Measurements from ENCODE around the gene ATP5F1D. TPM values are rescaled to one million over a fixed set of nuclear protein-coding genes. Genes with fewer than 3 reads are reported as not detected.

ATP5F1D gene
- total RNA-seq, 3 donors from 2014 or later, result 47.6 to 64.9 (median 61.3) TPM

GRCh38 chr19:1280636-1281568 is 39.4 kb downstream of the ATP5F1D start:
- Histone ChIP-seq H3K4me1 (peaks cover 5 to 8% of the 10 kb centered on the region in 2 donors), H3K36me3 (no peaks in the 10 kb centered on the region), H3K27me3 (peaks cover 6 to 28% of the 10 kb centered on the region in 2 donors), H3K9me3 (no peaks in the 10 kb centered on the region), H3K4me3 (no peak overlapping the region), H3K27ac (no peak overlapping the region)
- TF ChIP-seq POLR2AphosphoS5 (IDR thresholded peaks at IDR 0.05) (no peak), POLR2A (IDR thresholded peaks at IDR 0.05) (no peak)
- TF ChIP-seq, protein P1, sequence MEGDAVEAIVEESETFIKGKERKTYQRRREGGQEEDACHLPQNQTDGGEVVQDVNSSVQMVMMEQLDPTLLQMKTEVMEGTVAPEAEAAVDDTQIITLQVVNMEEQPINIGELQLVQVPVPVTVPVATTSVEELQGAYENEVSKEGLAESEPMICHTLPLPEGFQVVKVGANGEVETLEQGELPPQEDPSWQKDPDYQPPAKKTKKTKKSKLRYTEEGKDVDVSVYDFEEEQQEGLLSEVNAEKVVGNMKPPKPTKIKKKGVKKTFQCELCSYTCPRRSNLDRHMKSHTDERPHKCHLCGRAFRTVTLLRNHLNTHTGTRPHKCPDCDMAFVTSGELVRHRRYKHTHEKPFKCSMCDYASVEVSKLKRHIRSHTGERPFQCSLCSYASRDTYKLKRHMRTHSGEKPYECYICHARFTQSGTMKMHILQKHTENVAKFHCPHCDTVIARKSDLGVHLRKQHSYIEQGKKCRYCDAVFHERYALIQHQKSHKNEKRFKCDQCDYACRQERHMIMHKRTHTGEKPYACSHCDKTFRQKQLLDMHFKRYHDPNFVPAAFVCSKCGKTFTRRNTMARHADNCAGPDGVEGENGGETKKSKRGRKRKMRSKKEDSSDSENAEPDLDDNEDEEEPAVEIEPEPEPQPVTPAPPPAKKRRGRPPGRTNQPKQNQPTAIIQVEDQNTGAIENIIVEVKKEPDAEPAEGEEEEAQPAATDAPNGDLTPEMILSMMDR (IDR thresholded peaks at IDR 0.05), result no peak
- no peak for DNase-seq (ENCODE audit: low spot score in 2 of 2)
- intact Hi-C loops (cut with DNase I; ENCODE audit: low total_unique reads), result no loop called here

GRCh38 chr19:1281569-1282287 is 40.2 kb downstream of the ATP5F1D start:
- H3K27me3 ChIP-seq, result peaks cover 6 to 33% of the 10 kb centered on the region in 2 donors
- H3K4me3 ChIP-seq, result no peak overlapping the region
- intact Hi-C loops (cut with DNase I; ENCODE audit: low total_unique reads), result no loop called here
- no peaks in the 10 kb centered on the region for H3K9me3 ChIP-seq
- H3K36me3 ChIP-seq, result no peaks in the 10 kb centered on the region
- H3K27ac ChIP-seq, result no peak overlapping the region
- no peak for TF ChIP-seq POLR2AphosphoS5 (IDR thresholded peaks at IDR 0.05)
- no peak for TF ChIP-seq POLR2A (IDR thresholded peaks at IDR 0.05)
- TF ChIP-seq, protein P1 (IDR thresholded peaks at IDR 0.05), result no peak
- peaks cover 0 to 2% of the 10 kb centered on the region in 2 donors for H3K4me1 ChIP-seq
- DNase-seq (ENCODE audit: low spot score in 2 of 2), result no peak

- H3K27me3 ChIP-seq, result peaks cover 13 to 43% of the 10 kb centered on the region in 2 donors
- H3K4me1 ChIP-seq, result no peaks in the 10 kb centered on the region
- H3K4me3 ChIP-seq, result no peak overlapping the region
- H3K36me3 ChIP-seq, result no peaks in the 10 kb centered on the region
- no peak for DNase-seq (ENCODE audit: low spot score in 2 of 2)
- no peak for TF ChIP-seq POLR2A (IDR thresholded peaks at IDR 0.05)
- TF ChIP-seq, protein P1 (IDR thresholded peaks at IDR 0.05), result no peak
- TF ChIP-seq POLR2AphosphoS5 (IDR thresholded peaks at IDR 0.05), result no peak
- intact Hi-C loops (cut with DNase I; ENCODE audit: low total_unique reads), result no loop called here
- H3K27ac ChIP-seq, result no peak overlapping the region
- H3K9me3 ChIP-seq, result no peaks in the 10 kb centered on the region
Observed at GRCh38 chr19:1282588-1283206, 41.1 kb downstream of the ATP5F1D start.

DNA sequence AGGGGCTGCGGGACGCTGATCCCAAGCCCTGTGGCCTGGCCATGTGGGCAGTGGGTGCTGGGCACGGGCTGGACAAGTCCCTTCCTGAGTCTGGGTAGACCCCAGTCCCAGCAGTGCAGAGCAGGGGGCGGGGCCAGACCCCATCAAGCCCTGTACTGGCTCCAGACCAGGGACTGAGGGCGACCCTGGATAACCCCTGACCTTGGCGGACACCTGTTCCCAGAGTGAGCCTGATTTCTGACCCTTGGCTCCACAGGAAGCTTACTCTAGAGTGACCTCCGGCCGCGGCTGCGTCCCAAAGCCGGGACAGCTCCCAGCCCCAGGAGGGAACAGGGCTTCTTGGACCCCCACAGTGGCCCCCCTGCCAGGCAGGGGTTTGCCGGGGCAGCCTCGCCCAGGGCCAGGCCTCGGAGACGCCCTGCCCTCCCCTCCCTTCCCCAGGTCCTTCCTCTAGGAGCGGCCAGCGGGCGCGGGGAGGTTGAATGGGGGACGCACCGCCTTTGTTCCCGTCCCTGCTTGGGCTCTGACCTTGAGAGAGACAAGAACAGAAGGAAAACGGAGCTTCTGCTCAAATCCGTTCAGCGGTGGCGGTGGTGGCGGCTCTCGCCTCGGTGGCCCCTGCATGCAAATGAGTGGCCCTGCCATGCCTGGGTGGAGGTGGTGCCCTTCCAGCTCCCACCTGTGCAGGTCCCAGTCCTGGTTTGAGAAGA is 41.8 kb downstream of the ATP5F1D start:
- H3K27ac ChIP-seq, result no peak overlapping the region
- H3K27me3 ChIP-seq, result peaks cover 16 to 49% of the 10 kb centered on the region in 2 donors
- no peaks in the 10 kb centered on the region for H3K36me3 ChIP-seq
- H3K4me1 ChIP-seq, result no peaks in the 10 kb centered on the region
- no peak overlapping the region for H3K4me3 ChIP-seq
- no peak for DNase-seq (ENCODE audit: low spot score in 2 of 2)
- intact Hi-C loops (cut with DNase I; ENCODE audit: low total_unique reads), result no loop called here
- TF ChIP-seq POLR2AphosphoS5 (IDR thresholded peaks at IDR 0.05) (no peak), POLR2A (IDR thresholded peaks at IDR 0.05) (no peak)
- TF ChIP-seq, protein P1 (IDR thresholded peaks at IDR 0.05), result no peak
- no peaks in the 10 kb centered on the region for H3K9me3 ChIP-seq
